ENCODE data around the gene GALNT2.
A peak's percentile ranks its signal among the peaks of the same experiment; 100 is the strongest.

The GALNT2 gene

GRCh38 chr1:230052018-230052417 lies 15.0 kb upstream of the GALNT2 start:
- no peak for DNase-seq

- DNase-seq, result no peak
These were observed 14.4 kb upstream of the GALNT2 start for GRCh38 chr1:230052665-230053064.

GRCh38 chr1:230054092-230054749 lies 12.8 kb upstream of the GALNT2 start:
- DNase-seq, result no peak

- DNase-seq, result no peak
These were observed 10.9 kb upstream of the GALNT2 start for GRCh38 chr1:230056098-230056497.

- DNase-seq, result no peak
These were observed 9.9 kb upstream of the GALNT2 start for GRCh38 chr1:230057100-230057499.

GRCh38 chr1:230057681-230058565 lies 9.1 kb upstream of the GALNT2 start:
- no peak for DNase-seq

- no peak for DNase-seq
These were observed 8.4 kb upstream of the GALNT2 start for GRCh38 chr1:230058626-230059025.

GRCh38 chr1:230061801-230062200 lies 5.2 kb upstream of the GALNT2 start:
- DNase-seq, result no peak

GRCh38 chr1:230062521-230062920 lies 4.5 kb upstream of the GALNT2 start:
- DNase-seq, result no peak

GRCh38 chr1:230064283-230064682 lies 2.8 kb upstream of the GALNT2 start:
- DNase-seq, result no peak

GRCh38 chr1:230065161-230065560 lies 1.9 kb upstream of the GALNT2 start:
- no peak for DNase-seq

- no peak for DNase-seq
These were observed 1.5 kb upstream of the GALNT2 start for GRCh38 chr1:230065571-230065970.

GRCh38 chr1:230066031-230066430 lies 1.0 kb upstream of the GALNT2 start:
- DNase-seq, result no peak

GRCh38 chr1:230067419-230067870 lies 407 bp downstream of the GALNT2 start:
- peak; percentile 30 for DNase-seq

GRCh38 chr1:230067871-230068620 lies 1.0 kb downstream of the GALNT2 start:
- peak; percentile 42 for DNase-seq

GRCh38 chr1:230068621-230068873 lies 1.5 kb downstream of the GALNT2 start:
- DNase-seq, result no peak

- DNase-seq, result peak; percentile 17
These were observed 2.1 kb downstream of the GALNT2 start for GRCh38 chr1:230068952-230069684.

- DNase-seq, result no peak
These were observed 2.8 kb downstream of the GALNT2 start for GRCh38 chr1:230069796-230070195.

GRCh38 chr1:230070321-230071208 lies 3.5 kb downstream of the GALNT2 start:
- DNase-seq, result no peak

- DNase-seq, result no peak
These were observed 4.3 kb downstream of the GALNT2 start for GRCh38 chr1:230071316-230071715.

GRCh38 chr1:230072296-230072695 lies 5.3 kb downstream of the GALNT2 start:
- no peak for DNase-seq

- DNase-seq, result peak; percentile 30
These were observed 5.8 kb downstream of the GALNT2 start for GRCh38 chr1:230072866-230073265.
